ENCODE results near the gene PRUNE1. TPM values are rescaled to one million over a fixed set of nuclear protein-coding genes. Genes with fewer than 3 reads are reported as not detected.
A peak's percentile ranks its signal among the peaks of the same experiment; 100 is the strongest.

The PRUNE1 gene
- total RNA-seq, 6 donors from 2014 or later, result 16.3 to 28.3 (median 21.2) TPM

DNA sequence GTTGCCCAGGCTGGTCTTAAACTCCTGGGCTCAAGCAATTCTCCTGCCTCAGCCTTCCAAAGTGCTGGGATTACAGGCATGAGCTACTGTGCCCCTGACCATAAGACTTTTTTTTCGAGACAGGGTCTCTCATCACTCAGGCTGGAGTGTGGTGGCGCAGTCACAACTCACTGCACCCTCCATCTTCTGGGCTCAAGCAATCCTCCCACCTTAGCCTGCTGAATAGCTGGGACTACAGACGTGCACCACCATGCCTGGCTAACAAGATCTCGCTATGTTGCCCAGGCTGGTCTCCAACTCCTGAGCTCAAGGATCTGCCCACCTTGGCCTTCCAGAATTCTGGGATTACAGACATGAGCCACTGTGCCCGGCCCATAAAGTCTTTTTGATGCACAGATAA lies 41.2 kb downstream of the PRUNE1 start:
- H3K27me3 ChIP-seq, result no peaks in the 10 kb centered on the region
- peaks cover 9 to 26% (median 14%) of the 10 kb centered on the region in 4 donors for H3K4me1 ChIP-seq
- peaks cover 25 to 35% (median 28%) of the 10 kb centered on the region in 4 donors for H3K36me3 ChIP-seq
- ATAC-seq (ENCODE audit: low FRiP score in 2 of 2) (no peak), DNase-seq (no peak)
- 100% methylated on average over 3 to 5 of the region's 5 CpGs for WGBS, 2 donors
- H3K27ac ChIP-seq, result peak overlapping the region in 2 of 4 donors; percentile 4 to 91
- no peak overlapping the region for H3K4me3 ChIP-seq
- TF ChIP-seq POLR2A (IDR thresholded peaks at IDR 0.05) (no peak), EP300 (IDR thresholded peaks at IDR 0.05) (no peak), POLR2AphosphoS5 (IDR thresholded peaks at IDR 0.05) (no peak)
- TF ChIP-seq, protein P1, sequence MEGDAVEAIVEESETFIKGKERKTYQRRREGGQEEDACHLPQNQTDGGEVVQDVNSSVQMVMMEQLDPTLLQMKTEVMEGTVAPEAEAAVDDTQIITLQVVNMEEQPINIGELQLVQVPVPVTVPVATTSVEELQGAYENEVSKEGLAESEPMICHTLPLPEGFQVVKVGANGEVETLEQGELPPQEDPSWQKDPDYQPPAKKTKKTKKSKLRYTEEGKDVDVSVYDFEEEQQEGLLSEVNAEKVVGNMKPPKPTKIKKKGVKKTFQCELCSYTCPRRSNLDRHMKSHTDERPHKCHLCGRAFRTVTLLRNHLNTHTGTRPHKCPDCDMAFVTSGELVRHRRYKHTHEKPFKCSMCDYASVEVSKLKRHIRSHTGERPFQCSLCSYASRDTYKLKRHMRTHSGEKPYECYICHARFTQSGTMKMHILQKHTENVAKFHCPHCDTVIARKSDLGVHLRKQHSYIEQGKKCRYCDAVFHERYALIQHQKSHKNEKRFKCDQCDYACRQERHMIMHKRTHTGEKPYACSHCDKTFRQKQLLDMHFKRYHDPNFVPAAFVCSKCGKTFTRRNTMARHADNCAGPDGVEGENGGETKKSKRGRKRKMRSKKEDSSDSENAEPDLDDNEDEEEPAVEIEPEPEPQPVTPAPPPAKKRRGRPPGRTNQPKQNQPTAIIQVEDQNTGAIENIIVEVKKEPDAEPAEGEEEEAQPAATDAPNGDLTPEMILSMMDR (IDR thresholded peaks at IDR 0.05), result no peak
- H3K9me3 ChIP-seq, result no peaks in the 10 kb centered on the region

DNA sequence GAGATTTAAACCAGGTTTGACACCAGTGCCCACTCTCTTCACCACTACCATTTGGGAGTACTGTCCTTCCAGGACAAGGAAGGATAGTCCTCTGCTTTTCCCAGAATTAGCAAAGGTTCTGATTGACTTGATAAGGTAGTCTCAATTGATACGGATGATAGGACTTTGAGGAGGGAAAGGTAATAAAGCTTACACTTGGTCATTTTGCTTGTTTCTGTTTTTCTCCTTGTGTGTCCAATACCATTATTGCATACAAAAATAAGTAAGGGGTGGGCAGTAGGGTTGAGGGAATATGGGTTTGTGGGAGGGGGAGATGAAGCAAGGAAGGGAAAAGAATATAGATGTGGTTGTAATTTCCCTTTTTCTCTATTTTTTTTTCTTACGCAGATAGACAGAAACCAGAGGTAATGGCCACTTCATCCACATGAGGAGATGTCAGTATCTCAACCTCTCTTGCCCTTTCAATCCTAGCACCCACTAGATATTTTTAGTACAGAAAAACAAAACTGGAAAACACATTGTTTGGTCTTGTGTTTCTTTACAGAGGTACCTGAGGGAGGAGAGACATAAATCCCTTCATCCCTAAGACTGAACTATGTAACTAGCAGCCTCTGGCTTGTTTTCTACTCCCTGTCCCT lies 41.9 kb downstream of the PRUNE1 start:
- 83 to 93% methylated on average over 2 of the region's 2 CpGs for WGBS, 2 donors
- TF ChIP-seq EP300 (IDR thresholded peaks at IDR 0.05), result no peak
- TF ChIP-seq, protein P1 (IDR thresholded peaks at IDR 0.05), result no peak
- no peak for TF ChIP-seq POLR2AphosphoS5 (IDR thresholded peaks at IDR 0.05)
- no peak for TF ChIP-seq POLR2A (IDR thresholded peaks at IDR 0.05)
- peak overlapping the region in 1 of 4 donors; percentile 4 for H3K27ac ChIP-seq

DNA sequence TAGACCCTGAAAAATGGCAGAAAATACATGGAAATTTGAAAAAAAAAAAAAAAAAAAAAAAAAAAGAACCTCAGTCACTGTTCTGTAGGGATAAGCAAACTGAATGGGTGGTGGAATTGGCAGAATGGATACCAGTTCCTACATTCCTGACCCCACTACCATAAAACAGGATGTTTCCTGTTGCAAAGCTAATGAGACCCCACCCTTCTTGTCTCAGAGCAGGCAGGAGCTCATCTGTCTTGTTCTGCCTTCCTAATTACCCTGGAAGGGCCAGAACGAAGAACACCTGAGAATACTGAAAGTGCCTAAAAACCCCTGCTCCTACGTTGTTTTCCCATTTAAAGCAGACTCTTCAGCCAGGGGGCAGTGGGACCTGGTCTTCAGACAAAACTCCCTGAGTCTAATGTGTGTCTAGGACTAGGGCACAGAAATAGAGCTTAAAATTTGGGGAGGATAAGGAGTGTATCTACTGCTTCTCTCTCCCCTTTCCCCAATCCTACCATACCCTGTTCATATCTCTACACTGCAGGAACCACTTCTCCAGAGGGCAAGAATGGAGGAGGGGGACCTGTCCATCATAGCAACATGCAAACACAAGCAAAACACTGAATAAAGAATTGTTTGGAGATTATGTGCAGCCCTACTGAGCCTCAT lies 43.2 kb downstream of the PRUNE1 start:
- Histone ChIP-seq H3K27ac (no peak overlapping the region), H3K4me1 (peaks cover 22 to 42% (median 30%) of the 10 kb centered on the region in 4 donors), H3K9me3 (no peaks in the 10 kb centered on the region), H3K4me3 (no peak overlapping the region), H3K27me3 (no peaks in the 10 kb centered on the region), H3K36me3 (peaks cover 39 to 56% (median 42%) of the 10 kb centered on the region in 4 donors)
- no peak for ATAC-seq (ENCODE audit: low FRiP score in 2 of 2)
- WGBS, 2 donors, result 42 to 83% methylated on average over 2 of the region's 2 CpGs
- no peak for DNase-seq
- TF ChIP-seq, protein P1 (IDR thresholded peaks at IDR 0.05), result no peak
- TF ChIP-seq POLR2AphosphoS5 (IDR thresholded peaks at IDR 0.05), result no peak
- TF ChIP-seq POLR2A (IDR thresholded peaks at IDR 0.05), result no peak

More for the DNA sequence above, 41.9 kb downstream of the PRUNE1 start:
- H3K9me3 ChIP-seq, result no peaks in the 10 kb centered on the region
- H3K4me1 ChIP-seq, result peaks cover 9 to 29% (median 17%) of the 10 kb centered on the region in 4 donors
- ATAC-seq (ENCODE audit: low FRiP score in 2 of 2), result no peak
- H3K27me3 ChIP-seq, result no peaks in the 10 kb centered on the region
- H3K36me3 ChIP-seq, result peaks cover 32 to 42% (median 35%) of the 10 kb centered on the region in 4 donors
- DNase-seq, result no peak
- H3K4me3 ChIP-seq, result no peak overlapping the region

DNA sequence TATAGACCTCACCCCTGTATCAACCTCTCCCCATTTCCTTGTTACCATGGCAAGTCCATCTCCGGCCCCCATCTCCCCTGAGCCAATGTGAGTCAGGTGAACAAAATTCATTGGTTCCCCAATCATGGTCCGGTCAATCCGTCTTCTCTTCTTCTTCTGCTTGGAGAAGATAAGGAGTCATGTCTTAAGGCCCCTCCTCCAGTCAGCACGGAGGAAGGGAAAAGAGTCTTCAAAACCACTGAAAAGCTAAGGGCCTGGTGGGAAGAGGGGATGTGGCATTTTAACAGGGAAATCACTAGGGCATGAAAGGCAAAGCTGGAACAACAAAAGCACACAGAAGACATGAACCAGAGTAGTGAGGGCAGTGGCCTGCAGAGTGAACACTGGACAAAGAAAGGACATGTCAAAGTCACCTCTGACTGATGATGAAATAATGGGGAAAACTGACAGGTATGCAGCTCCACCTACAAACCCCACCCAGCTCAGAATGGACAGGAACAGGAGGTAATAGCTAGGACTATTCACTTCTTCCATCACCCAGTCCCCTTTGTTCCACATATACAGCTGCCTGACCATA lies 46.8 kb downstream of the PRUNE1 start:
- ATAC-seq (ENCODE audit: low FRiP score in 2 of 2) (no peak), DNase-seq (no peak)
- H3K27me3 ChIP-seq, result no peaks in the 10 kb centered on the region
- H3K36me3 ChIP-seq, result peaks cover 39 to 61% (median 42%) of the 10 kb centered on the region in 4 donors
- H3K4me1 ChIP-seq, result peaks cover 23 to 41% (median 38%) of the 10 kb centered on the region in 4 donors
- peak overlapping the region; percentile 89 to 99 (median 98) for H3K27ac ChIP-seq
- H3K9me3 ChIP-seq, result no peaks in the 10 kb centered on the region
- WGBS, 2 donors, result 91 to 93% methylated on average over 4 of the region's 4 CpGs
- TF ChIP-seq POLR2A (IDR thresholded peaks at IDR 0.05) (no peak), POLR2AphosphoS5 (IDR thresholded peaks at IDR 0.05) (no peak), EP300 (IDR thresholded peaks at IDR 0.05) (no peak)
- TF ChIP-seq, protein P1 (IDR thresholded peaks at IDR 0.05), result no peak
- peak overlapping the region in 1 of 4 donors; percentile 65 for H3K4me3 ChIP-seq
